MM.1S (cell line): ENCODE results near the gene CCNF.

Experiments
- DNase-seq: peaks from one replicate; pipeline ENCODE4 v3.0.0-alpha.2; 2015
- H2AFZ ChIP-seq: fragments of 300-600 bp; sonication (generic); 2 replicates; pipeline ENCODE4 v1.6.0; 2016; ENCODE audit warnings: antibody characterized with exemption, low read length
- H3F3A ChIP-seq: fragments of 300-600 bp; sonication (generic); 2 replicates; pipeline ENCODE4 v1.6.1; 2016; ENCODE audit warnings: mild to moderate bottlenecking, antibody characterized with exemption, low read length, moderate library complexity, mixed read lengths; ENCODE audit not compliant: insufficient read depth
- H3K27ac ChIP-seq: fragments of 300-600 bp; sonication (generic); 2 replicates; pipeline ENCODE4 v1.5.1; 2016; ENCODE audit warnings: mild to moderate bottlenecking, low read length
- H3K27me3 ChIP-seq: fragments of 300-600 bp; sonication (generic); replicated peaks from 2 replicates; pipeline ENCODE4 v1.6.0; 2016; ENCODE audit warnings: low read length; ENCODE audit not compliant: insufficient read depth
- H3K36me3 ChIP-seq: fragments of 300-600 bp; sonication (generic); replicated peaks from 2 replicates; pipeline ENCODE4 v1.6.1; 2016; ENCODE audit warnings: mild to moderate bottlenecking, low read length, mixed read lengths; ENCODE audit not compliant: insufficient read depth
- H3K4me1 ChIP-seq: fragments of 300-600 bp; sonication (generic); 2 replicates; pipeline ENCODE4 v1.6.1; 2016; ENCODE audit warnings: low read length, mixed read lengths
- H3K4me2 ChIP-seq: fragments of 300-600 bp; sonication (generic); 2 replicates; pipeline ENCODE4 v1.6.0; 2016; ENCODE audit warnings: low read depth, low read length
- H3K4me3 ChIP-seq: fragments of 300-600 bp; sonication (generic); 2 replicates; pipeline ENCODE4 v1.5.1; 2016; ENCODE audit warnings: low read length, mixed read lengths
- H3K79me2 ChIP-seq: fragments of 300-600 bp; sonication (generic); 2 replicates; pipeline ENCODE4 v1.6.1; 2016; ENCODE audit warnings: mixed run types, low read length, mixed read lengths
- H3K9ac ChIP-seq: fragments of 300-600 bp; sonication (generic); 2 replicates; pipeline ENCODE4 v1.6.1; 2016; ENCODE audit warnings: low read length, mixed read lengths
- H3K9me2 ChIP-seq: fragments of 300-600 bp; sonication (generic); replicated peaks from 2 replicates; pipeline ENCODE4 v1.6.1; 2016; ENCODE audit warnings: mild to moderate bottlenecking, low read length, mixed read lengths; ENCODE audit not compliant: insufficient read depth
- H3K9me3 ChIP-seq: fragments of 300-600 bp; sonication (generic); replicated peaks from 2 replicates; pipeline ENCODE4 v1.6.1; 2016; ENCODE audit warnings: mild to moderate bottlenecking, low read length, mixed read lengths; ENCODE audit not compliant: insufficient read depth
- H4K20me1 ChIP-seq: fragments of 300-600 bp; sonication (generic); 2 replicates; pipeline ENCODE4 v1.6.1; 2016; ENCODE audit warnings: mild to moderate bottlenecking, low read length, moderate library complexity, mixed read lengths; ENCODE audit not compliant: insufficient read depth
- CTCF ChIP-seq: fragments of 300-600 bp; sonication (generic); IDR thresholded peaks from 2 replicates; pipeline ENCODE4 v1.5.1; 2016; ENCODE audit warnings: antibody characterized with exemption, low read length, mixed read lengths
- EZH2 ChIP-seq: fragments of 300-600 bp; sonication (generic); optimal IDR thresholded peaks from 2 replicates; pipeline ENCODE3; 2017; ENCODE audit warnings: low read depth, mild to moderate bottlenecking, antibody characterized with exemption, low read length, mixed read lengths
- EZH2phosphoT487 ChIP-seq: fragments of 300-600 bp; sonication (generic); IDR thresholded peaks from 2 replicates; pipeline ENCODE4 v1.6.1; 2018; ENCODE audit warnings: antibody characterized with exemption, low read length

Gene CCNF

GRCh38 chr16:2450975-2451381, 21.7 kb downstream of the CCNF start:
- Histone ChIP-seq H3K9me3 (no peaks in the 10 kb centered on the region), H3K27me3 (no peaks in the 10 kb centered on the region), H3K9me2 (no peaks in the 10 kb centered on the region), H2AFZ (no peak overlapping the region), H3K27ac (no peak overlapping the region), H4K20me1 (no peaks in the 10 kb centered on the region), H3K4me3 (no peak overlapping the region), H3K4me1 (no peaks in the 10 kb centered on the region), H3K4me2 (no peak overlapping the region), H3F3A (no peaks in the 10 kb centered on the region), H3K79me2 (peaks cover 4% of the 10 kb centered on the region), H3K36me3 (no peaks in the 10 kb centered on the region; the same call in 1 of the 2 replicates), H3K9ac (no peak overlapping the region)
- no peak for TF ChIP-seq EZH2
- TF ChIP-seq EZH2phosphoT487 = no peak
- no peak for TF ChIP-seq CTCF
- DNase-seq = no peak

- no peak overlapping the region for H2AFZ ChIP-seq
- no peaks in the 10 kb centered on the region for H4K20me1 ChIP-seq
- DNase-seq = no peak
- no peak overlapping the region for H3K4me2 ChIP-seq
- H3F3A ChIP-seq = no peaks in the 10 kb centered on the region
- no peaks in the 10 kb centered on the region for H3K9me2 ChIP-seq
- TF ChIP-seq EZH2phosphoT487 (no peak), EZH2 (no peak), CTCF (no peak)
- H3K4me3 ChIP-seq = no peak overlapping the region
- H3K27me3 ChIP-seq = no peaks in the 10 kb centered on the region
- no peak overlapping the region for H3K9ac ChIP-seq
- no peaks in the 10 kb centered on the region; the same call in 1 of the 2 replicates for H3K79me2 ChIP-seq
- no peak overlapping the region for H3K27ac ChIP-seq
- no peaks in the 10 kb centered on the region for H3K9me3 ChIP-seq
- H3K36me3 ChIP-seq = no peaks in the 10 kb centered on the region; the same call in none of the 2 replicates
- no peaks in the 10 kb centered on the region for H3K4me1 ChIP-seq
These were observed 22.6 kb downstream of the CCNF start for GRCh38 chr16:2451851-2452320.

GRCh38 chr16:2452650-2453049, 23.4 kb downstream of the CCNF start:
- no peaks in the 10 kb centered on the region; the same call in none of the 2 replicates for H3K36me3 ChIP-seq
- no peaks in the 10 kb centered on the region for H3K9me3 ChIP-seq
- H3K79me2 ChIP-seq = no peaks in the 10 kb centered on the region; the same call in 1 of the 2 replicates
- no peaks in the 10 kb centered on the region for H3K9me2 ChIP-seq
- no peak overlapping the region for H3K9ac ChIP-seq
- H3K4me3 ChIP-seq = no peak overlapping the region
- no peak for DNase-seq
- no peaks in the 10 kb centered on the region for H3K4me1 ChIP-seq
- H3K4me2 ChIP-seq = no peak overlapping the region
- H3K27me3 ChIP-seq = no peaks in the 10 kb centered on the region
- no peaks in the 10 kb centered on the region for H4K20me1 ChIP-seq
- H3K27ac ChIP-seq = no peak overlapping the region
- no peak overlapping the region for H2AFZ ChIP-seq
- TF ChIP-seq EZH2 (no peak), CTCF (no peak), EZH2phosphoT487 (no peak)
- H3F3A ChIP-seq = peaks cover 3% of the 10 kb centered on the region
